ENCODE measurements around the gene GZMB.

GZMB gene

DNA sequence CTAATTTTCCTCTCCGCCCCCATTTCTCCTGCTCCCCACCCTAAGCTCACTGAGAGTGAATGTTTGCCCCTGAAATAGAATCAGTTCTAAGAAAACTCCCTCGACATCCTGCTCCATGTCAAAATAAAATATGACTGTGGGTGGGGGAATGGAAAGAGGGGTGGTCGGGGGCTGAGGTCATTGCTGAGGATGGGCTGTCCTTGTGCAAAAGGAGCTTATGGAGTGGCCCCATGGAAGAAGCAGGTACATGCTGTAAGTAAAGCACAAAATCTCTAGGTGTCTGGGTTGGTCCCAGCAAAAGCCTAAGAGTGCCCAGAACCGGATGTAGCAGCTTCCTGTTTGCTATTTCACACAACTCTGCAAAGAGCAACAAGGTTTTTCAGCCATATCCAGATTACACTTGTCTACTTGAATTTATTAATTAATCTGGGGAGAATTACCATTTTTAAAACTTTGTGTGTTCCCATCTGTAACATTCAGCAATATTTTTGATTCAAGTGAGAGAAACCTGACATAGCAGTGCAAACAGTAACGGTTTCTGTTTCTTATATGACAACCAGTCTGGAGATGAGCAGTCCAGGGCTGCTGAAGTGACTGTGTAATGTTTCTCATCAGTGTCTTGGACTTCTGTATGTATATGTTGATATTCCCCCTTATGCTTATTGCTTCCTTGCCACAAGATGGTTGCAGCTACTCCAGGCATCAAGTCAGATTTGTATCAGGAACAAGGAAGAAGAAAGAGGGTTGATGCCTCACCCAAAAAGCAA lies 40.4 kb upstream of the GZMB start:
- no peak for DNase-seq (ENCODE audit: low read depth in 2 of 2)
- H3K4me3 ChIP-seq (replicated peaks in 1 of 2; ENCODE audit: low read depth in 2 of 2, low read length in 2 of 2): no peak overlapping the region

DNA sequence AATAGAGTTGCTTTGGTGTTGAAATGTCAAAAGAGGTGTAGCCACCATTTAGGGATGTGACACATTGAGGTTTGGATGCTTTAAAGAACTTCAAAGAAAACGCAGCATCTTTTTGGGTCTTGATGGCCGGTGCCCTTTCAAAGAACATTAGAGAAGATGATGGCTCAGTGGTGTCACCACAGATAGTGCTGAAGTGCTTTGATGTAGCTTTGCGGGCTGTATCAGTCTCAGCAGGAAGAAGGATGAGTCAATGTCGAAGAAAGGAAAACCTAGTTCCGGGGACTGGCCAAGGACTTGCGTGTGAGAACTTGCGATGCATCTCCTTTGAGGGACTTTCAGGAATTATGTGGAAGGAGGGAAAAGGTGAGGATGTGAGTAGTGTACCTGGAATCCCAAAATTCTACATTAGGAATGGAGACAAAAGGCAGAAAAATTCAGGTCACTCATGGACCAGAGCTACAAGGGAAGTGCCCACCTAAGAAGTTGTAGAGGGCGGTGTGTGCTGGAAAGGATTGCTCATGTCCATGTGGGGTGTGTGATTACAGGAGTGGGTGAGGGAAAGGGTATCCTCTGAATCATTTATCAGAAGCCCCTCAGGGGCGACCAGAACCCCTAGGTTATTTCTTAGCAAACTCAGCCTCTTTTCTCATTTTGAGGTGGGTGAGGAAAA lies 39.7 kb upstream of the GZMB start:
- TF ChIP-seq, protein P1, sequence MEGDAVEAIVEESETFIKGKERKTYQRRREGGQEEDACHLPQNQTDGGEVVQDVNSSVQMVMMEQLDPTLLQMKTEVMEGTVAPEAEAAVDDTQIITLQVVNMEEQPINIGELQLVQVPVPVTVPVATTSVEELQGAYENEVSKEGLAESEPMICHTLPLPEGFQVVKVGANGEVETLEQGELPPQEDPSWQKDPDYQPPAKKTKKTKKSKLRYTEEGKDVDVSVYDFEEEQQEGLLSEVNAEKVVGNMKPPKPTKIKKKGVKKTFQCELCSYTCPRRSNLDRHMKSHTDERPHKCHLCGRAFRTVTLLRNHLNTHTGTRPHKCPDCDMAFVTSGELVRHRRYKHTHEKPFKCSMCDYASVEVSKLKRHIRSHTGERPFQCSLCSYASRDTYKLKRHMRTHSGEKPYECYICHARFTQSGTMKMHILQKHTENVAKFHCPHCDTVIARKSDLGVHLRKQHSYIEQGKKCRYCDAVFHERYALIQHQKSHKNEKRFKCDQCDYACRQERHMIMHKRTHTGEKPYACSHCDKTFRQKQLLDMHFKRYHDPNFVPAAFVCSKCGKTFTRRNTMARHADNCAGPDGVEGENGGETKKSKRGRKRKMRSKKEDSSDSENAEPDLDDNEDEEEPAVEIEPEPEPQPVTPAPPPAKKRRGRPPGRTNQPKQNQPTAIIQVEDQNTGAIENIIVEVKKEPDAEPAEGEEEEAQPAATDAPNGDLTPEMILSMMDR (IDR thresholded peaks at IDR 0.05; ENCODE audit: low read depth, low read length): no peak
- H3K4me3 ChIP-seq (replicated peaks in 1 of 2; ENCODE audit: low read depth in 2 of 2, low read length in 2 of 2): no peak overlapping the region
- DNase-seq (ENCODE audit: low read depth in 2 of 2): no peak

More for the DNA sequence above, 40.4 kb upstream of the GZMB start:
- TF ChIP-seq, protein P1 (IDR thresholded peaks at IDR 0.05; ENCODE audit: low read depth, low read length): no peak

- no peak overlapping the region for H3K4me3 ChIP-seq (replicated peaks in 1 of 2; ENCODE audit: low read depth in 2 of 2, low read length in 2 of 2)
- no peak for DNase-seq (ENCODE audit: low read depth in 2 of 2)
- TF ChIP-seq, protein P1 (IDR thresholded peaks at IDR 0.05; ENCODE audit: low read depth, low read length): no peak
These were observed 39.1 kb upstream of the GZMB start for GRCh38 chr14:24673059-24673458.

GRCh38 chr14:24670594-24670993 lies 36.6 kb upstream of the GZMB start:
- no peak for DNase-seq (ENCODE audit: low read depth in 2 of 2)
- TF ChIP-seq, protein P1 (IDR thresholded peaks at IDR 0.05; ENCODE audit: low read depth, low read length): no peak
- H3K4me3 ChIP-seq (replicated peaks in 1 of 2; ENCODE audit: low read depth in 2 of 2, low read length in 2 of 2): no peak overlapping the region

DNA sequence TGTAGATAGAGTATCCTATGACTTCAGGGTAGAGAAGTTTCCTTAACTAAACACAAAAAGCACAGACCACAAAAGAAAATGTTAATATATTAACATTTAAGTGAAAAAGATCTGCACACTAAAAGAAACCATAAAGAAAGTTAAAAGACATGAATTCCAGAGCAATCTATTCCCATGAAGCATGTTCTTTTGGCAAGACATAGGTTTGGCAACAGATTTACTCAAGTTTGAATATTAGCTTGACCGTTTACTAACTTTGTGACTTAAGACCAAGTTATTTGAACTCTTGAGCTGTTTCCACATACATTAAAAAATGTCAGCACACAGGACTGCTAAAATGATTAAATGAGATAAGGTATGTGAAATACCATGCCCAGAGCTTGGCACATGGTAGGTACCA lies 35.7 kb upstream of the GZMB start:
- TF ChIP-seq, protein P1 (IDR thresholded peaks at IDR 0.05; ENCODE audit: low read depth, low read length): no peak
- DNase-seq (ENCODE audit: low read depth in 2 of 2): no peak
- H3K4me3 ChIP-seq (replicated peaks in 1 of 2; ENCODE audit: low read depth in 2 of 2, low read length in 2 of 2): no peak overlapping the region

DNA sequence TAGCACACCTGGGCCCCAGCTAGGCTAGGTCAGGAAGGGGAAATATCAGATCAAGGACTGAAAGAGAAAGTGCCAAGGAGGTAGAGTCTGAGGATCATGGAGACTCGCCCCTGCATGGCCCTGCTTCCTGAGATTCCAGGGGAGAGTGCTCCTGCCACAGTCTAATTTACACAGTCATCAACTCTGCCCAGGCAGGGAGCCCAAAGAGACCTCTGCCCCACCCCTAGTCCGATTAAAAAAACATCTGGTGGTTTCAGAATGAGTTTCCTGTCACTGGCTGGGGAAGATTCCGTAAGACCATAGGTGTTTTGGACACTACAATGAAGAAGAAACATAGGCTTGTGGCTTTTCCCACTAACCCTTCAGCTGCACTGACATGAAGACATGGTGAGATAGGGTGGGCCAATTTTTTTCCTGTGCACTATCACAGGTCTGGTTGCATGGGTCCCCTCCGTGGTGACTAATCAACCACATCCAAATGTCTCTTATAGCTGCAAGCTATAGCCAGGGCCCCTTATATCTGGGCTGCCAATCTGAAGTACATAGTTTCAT lies 31.5 kb upstream of the GZMB start:
- no peak overlapping the region for H3K4me3 ChIP-seq (replicated peaks in 1 of 2; ENCODE audit: low read depth in 2 of 2, low read length in 2 of 2)
- TF ChIP-seq, protein P1 (IDR thresholded peaks at IDR 0.05; ENCODE audit: low read depth, low read length): no peak
- no peak for DNase-seq (ENCODE audit: low read depth in 2 of 2)

All from cardiac fibroblast (primary cell).